H9 (cell line): ENCODE results near the gene SLC9A1. TPM values are rescaled to one million over a fixed set of nuclear protein-coding genes. Genes with fewer than 3 reads are reported as not detected.

ENCODE experiments used
- DNase-seq: peaks from one replicate; pipeline ENCODE4 v3.0.0-alpha.2; 2017
- H2AFZ ChIP-seq: one replicate; pipeline ENCODE4 v1.6.1; 2013; ENCODE audit warnings: mild to moderate bottlenecking, low read length, control low read depth, moderate library complexity
- H2AK5ac ChIP-seq: 2 replicates; pipeline ENCODE4 v1.6.1; 2013; ENCODE audit warnings: low read length, control low read depth, mixed read lengths; ENCODE audit not compliant: insufficient read length
- H2BK120ac ChIP-seq: one replicate; pipeline ENCODE4 v1.6.1; 2013; ENCODE audit warnings: low read depth, mild to moderate bottlenecking, low read length, control low read depth, inconsistent platforms; ENCODE audit not compliant: poor library complexity, severe bottlenecking
- H2BK12ac ChIP-seq: 2 replicates; pipeline ENCODE4 v1.6.1; 2013; ENCODE audit warnings: low read length, control low read depth, mixed read lengths, low read depth; ENCODE audit not compliant: insufficient read length
- H2BK15ac ChIP-seq: 2 replicates; pipeline ENCODE4 v1.6.1; 2013; ENCODE audit warnings: low read depth, low read length, control low read depth
- H2BK20ac ChIP-seq: one replicate; pipeline ENCODE4 v1.6.1; 2013; ENCODE audit warnings: low read depth, mild to moderate bottlenecking, low read length, control low read depth, inconsistent platforms; ENCODE audit not compliant: poor library complexity, severe bottlenecking
- H2BK5ac ChIP-seq: 2 replicates; pipeline ENCODE4 v1.6.1; 2013; ENCODE audit warnings: low read length, control low read depth, mixed read lengths; ENCODE audit not compliant: insufficient read length
- H3K14ac ChIP-seq: 2 replicates; pipeline ENCODE4 v1.6.1; 2013; ENCODE audit warnings: low read length, control low read depth; ENCODE audit not compliant: insufficient read depth
- H3K18ac ChIP-seq: 2 replicates; pipeline ENCODE4 v1.6.1; 2013; ENCODE audit warnings: low read depth, mild to moderate bottlenecking, mixed read lengths, low read length, control low read depth; ENCODE audit not compliant: insufficient read length
- H3K23ac ChIP-seq: 2 replicates; pipeline ENCODE4 v1.6.1; 2013; ENCODE audit warnings: low read length, control low read depth, mixed read lengths, low read depth; ENCODE audit not compliant: insufficient read length
- H3K23me2 ChIP-seq: 2 replicates; pipeline ENCODE4 v1.6.1; 2013; ENCODE audit warnings: low read depth, mild to moderate bottlenecking, mixed read lengths, low read length, control low read depth; ENCODE audit not compliant: insufficient read length, poor library complexity, severe bottlenecking
- H3K27ac ChIP-seq: 2 replicates; pipeline ENCODE4 v1.5.1; 2013; ENCODE audit warnings: low read length, control low read depth, mixed read lengths, low read depth; ENCODE audit not compliant: insufficient read length
- H3K27me3 ChIP-seq: 2 replicates; pipeline ENCODE4 v1.6.1; 2013; ENCODE audit warnings: low read length, control low read depth, inconsistent platforms; ENCODE audit not compliant: insufficient read depth
- H3K4ac ChIP-seq: 2 replicates; pipeline ENCODE4 v1.6.1; 2013; ENCODE audit warnings: low read depth, mild to moderate bottlenecking, control low read depth, inconsistent platforms, low read length, moderate library complexity
- H3K4me1 ChIP-seq: 2 replicates; pipeline ENCODE4 v1.6.1; 2013; ENCODE audit warnings: low read length, control low read depth, inconsistent platforms; ENCODE audit not compliant: insufficient read depth
- H3K4me2 ChIP-seq: 2 replicates; pipeline ENCODE4 v1.6.1; 2013; ENCODE audit warnings: low read length, control low read depth, mixed read lengths; ENCODE audit not compliant: insufficient read length, insufficient read depth
- H3K56ac ChIP-seq: 2 replicates; pipeline ENCODE4 v1.6.1; 2013; ENCODE audit warnings: low read depth, mild to moderate bottlenecking, mixed read lengths, low read length, control low read depth; ENCODE audit not compliant: insufficient read length
- H3K79me1 ChIP-seq: 2 replicates; pipeline ENCODE4 v1.6.1; 2013; ENCODE audit warnings: low read depth, mild to moderate bottlenecking, moderate library complexity, low read length, control low read depth, inconsistent platforms; ENCODE audit not compliant: insufficient read depth, poor library complexity, severe bottlenecking
- H3K79me2 ChIP-seq: 2 replicates; pipeline ENCODE4 v1.6.1; 2013; ENCODE audit warnings: low read length, control low read depth, inconsistent platforms; ENCODE audit not compliant: insufficient read depth
- H3K9ac ChIP-seq: 2 replicates; pipeline ENCODE4 v1.6.1; 2013; ENCODE audit warnings: low read length, control low read depth, mixed read lengths; ENCODE audit not compliant: insufficient read length; ENCODE audit errors: extremely low read depth
- H3K9me3 ChIP-seq: one replicate; pipeline ENCODE4 v1.6.1; 2013; ENCODE audit warnings: low read depth, low read length, inconsistent platforms; ENCODE audit not compliant: control insufficient read depth
- H3T11ph ChIP-seq: one replicate; pipeline ENCODE4 v1.6.1; 2013; ENCODE audit warnings: mild to moderate bottlenecking, low read length, control low read depth, inconsistent platforms
- H4K20me1 ChIP-seq: one replicate; pipeline ENCODE4 v1.6.1; 2013; ENCODE audit not compliant: control insufficient read depth, insufficient read length, insufficient read depth
- H4K5ac ChIP-seq: 2 replicates; pipeline ENCODE4 v1.6.1; 2013; ENCODE audit warnings: low read depth, mild to moderate bottlenecking, mixed read lengths, low read length, control low read depth; ENCODE audit not compliant: insufficient read length
- H4K8ac ChIP-seq: replicated peaks from 2 replicates; pipeline ENCODE4 v1.6.1; 2013; ENCODE audit warnings: low read length, control low read depth, mixed read lengths, low read depth; ENCODE audit not compliant: insufficient read length
- H4K91ac ChIP-seq: 2 replicates; pipeline ENCODE4 v1.6.1; 2013; ENCODE audit warnings: low read depth, mild to moderate bottlenecking, moderate library complexity, mixed read lengths, low read length, control low read depth; ENCODE audit not compliant: insufficient read length
- H3K27ac Mint-ChIP-seq, 3 experiments: 2 replicates in 2 of 3; 3 replicates in 1 of 3; pipeline ENCODE4 v1.8.0; 2020 to 2021; ENCODE audit warnings: mixed read lengths in 3 of 3, mild to moderate bottlenecking in 1 of 3, moderate library complexity in 1 of 3
- H3K27me3 Mint-ChIP-seq: 2 replicates; pipeline ENCODE4 v1.8.0; 2021; ENCODE audit warnings: low read depth, mild to moderate bottlenecking, moderate library complexity, mixed read lengths
- H3K36me3 Mint-ChIP-seq, 3 experiments: 2 replicates in 2 of 3; 3 replicates in 1 of 3; pipeline ENCODE4 v1.8.0; 2020 to 2021; ENCODE audit warnings: low read depth in 3 of 3, mixed read lengths in 3 of 3; ENCODE audit not compliant: insufficient read depth in 1 of 3
- H3K4me1 Mint-ChIP-seq, 2 experiments: 2 replicates each; pipeline ENCODE4 v1.8.0; 2020; ENCODE audit warnings: mixed read lengths in 2 of 2
- H3K4me3 Mint-ChIP-seq, 2 experiments: 2 replicates in 1 of 2; 3 replicates in 1 of 2; pipeline ENCODE4 v1.8.0; 2020 to 2021; ENCODE audit warnings: mild to moderate bottlenecking in 2 of 2, mixed read lengths in 2 of 2, moderate library complexity in 1 of 2
- H3K9me3 Mint-ChIP-seq, 2 experiments: 2 replicates in 1 of 2; 3 replicates in 1 of 2; pipeline ENCODE4 v1.8.0; 2020; ENCODE audit warnings: mild to moderate bottlenecking in 2 of 2, mixed read lengths in 2 of 2, moderate library complexity in 1 of 2
- WGBS: extraction: QIAGEN DNeasy Blood & Tissue Kit; methylation state at CpG from one replicate; pipeline ENCODE4 v1.1.7; 2013; ENCODE audit warnings: missing lambda C conversion rate, low lambda C conversion rate, mixed read lengths; ENCODE audit not compliant: insufficient read length; ENCODE audit errors: extremely low coverage; 5-methylcytosine and 5-hydroxymethylcytosine counted together
- total RNA-seq: library from RNA; stranded (reverse); gene quantifications from 2 replicates; pipeline ENCODE4 v1.2.1, GENCODE V29; 2021
- TF ChIP-seq, protein P1 (sequence below): fragments of 200-600 bp; sonication (generic); conservative IDR thresholded peaks from 3 replicates; pipeline ENCODE4 v1.8.0; 2021; ENCODE audit warnings: antibody characterized with exemption, mild to moderate bottlenecking

Gene SLC9A1
- total RNA-seq, 1 experiment from 2014 or later: 20.8 TPM

DNA sequence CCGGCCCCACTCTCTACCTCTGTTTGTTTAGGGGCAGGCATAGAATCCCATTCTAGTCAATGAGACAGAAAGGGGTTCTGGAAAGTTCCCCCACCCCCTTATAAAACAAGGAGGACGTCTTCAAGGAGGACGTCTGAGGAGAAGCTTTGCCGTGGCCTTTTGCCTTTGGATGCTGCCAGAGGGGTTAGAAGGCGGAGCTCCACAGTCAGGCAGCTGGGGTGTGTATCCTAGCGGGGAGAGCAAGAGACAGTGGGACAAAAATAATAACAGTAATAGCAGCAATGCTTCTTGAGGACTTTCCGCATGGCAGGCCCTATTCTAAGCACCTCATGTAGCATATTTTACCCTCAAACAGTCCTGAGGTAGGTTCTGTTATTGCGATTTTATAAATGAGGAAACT is 94.0 kb downstream of the SLC9A1 start:
- H2BK120ac ChIP-seq: no peak overlapping the region
- no peak overlapping the region for H3K14ac ChIP-seq
- H3K18ac ChIP-seq: no peak overlapping the region
- no peak overlapping the region for H3K4me2 ChIP-seq
- no peak overlapping the region for H3K9ac ChIP-seq
- WGBS: no CpG with 5 or more reads among the region's 8 CpGs
- H4K20me1 ChIP-seq: no peaks in the 10 kb centered on the region
- TF ChIP-seq, protein P1, sequence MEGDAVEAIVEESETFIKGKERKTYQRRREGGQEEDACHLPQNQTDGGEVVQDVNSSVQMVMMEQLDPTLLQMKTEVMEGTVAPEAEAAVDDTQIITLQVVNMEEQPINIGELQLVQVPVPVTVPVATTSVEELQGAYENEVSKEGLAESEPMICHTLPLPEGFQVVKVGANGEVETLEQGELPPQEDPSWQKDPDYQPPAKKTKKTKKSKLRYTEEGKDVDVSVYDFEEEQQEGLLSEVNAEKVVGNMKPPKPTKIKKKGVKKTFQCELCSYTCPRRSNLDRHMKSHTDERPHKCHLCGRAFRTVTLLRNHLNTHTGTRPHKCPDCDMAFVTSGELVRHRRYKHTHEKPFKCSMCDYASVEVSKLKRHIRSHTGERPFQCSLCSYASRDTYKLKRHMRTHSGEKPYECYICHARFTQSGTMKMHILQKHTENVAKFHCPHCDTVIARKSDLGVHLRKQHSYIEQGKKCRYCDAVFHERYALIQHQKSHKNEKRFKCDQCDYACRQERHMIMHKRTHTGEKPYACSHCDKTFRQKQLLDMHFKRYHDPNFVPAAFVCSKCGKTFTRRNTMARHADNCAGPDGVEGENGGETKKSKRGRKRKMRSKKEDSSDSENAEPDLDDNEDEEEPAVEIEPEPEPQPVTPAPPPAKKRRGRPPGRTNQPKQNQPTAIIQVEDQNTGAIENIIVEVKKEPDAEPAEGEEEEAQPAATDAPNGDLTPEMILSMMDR: no peak
- no peak overlapping the region for H3K27ac ChIP-seq
- no peak overlapping the region for H2AK5ac ChIP-seq
- no peak overlapping the region for H4K91ac ChIP-seq
- no peak overlapping the region for H2BK20ac ChIP-seq
- H3K9me3 ChIP-seq: no peaks in the 10 kb centered on the region
- H3K27ac Mint-ChIP-seq: peak overlapping the region in 1 of 3 experiments; percentile 73; a peak in 1 of 7 replicates
- peaks cover 4% of the 10 kb centered on the region for H3K23me2 ChIP-seq
- H3K27me3 ChIP-seq: no peaks in the 10 kb centered on the region
- no peak overlapping the region for H3K4me3 Mint-ChIP-seq
- peaks cover 34 to 42% of the 10 kb centered on the region in 2 experiments for H3K4me1 Mint-ChIP-seq
- H4K8ac ChIP-seq: no peak overlapping the region
- no peak overlapping the region for H2BK12ac ChIP-seq
- H3T11ph ChIP-seq: no peak overlapping the region
- H4K5ac ChIP-seq: no peak overlapping the region
- H2BK15ac ChIP-seq: no peak overlapping the region
- no peaks in the 10 kb centered on the region for H3K79me2 ChIP-seq
- no peak for DNase-seq
- H3K79me1 ChIP-seq: no peaks in the 10 kb centered on the region
- H2AFZ ChIP-seq: no peak overlapping the region
- H3K36me3 Mint-ChIP-seq: peaks cover 0 to 11% (median 8%) of the 10 kb centered on the region in 3 experiments; a peak in 6 of 7 replicates
- H3K27me3 Mint-ChIP-seq: no peaks in the 10 kb centered on the region; the same call in 1 of the 2 replicates
- H3K23ac ChIP-seq: no peak overlapping the region
- H3K56ac ChIP-seq: no peak overlapping the region
- peaks cover 6 to 11% of the 10 kb centered on the region in 2 experiments for H3K9me3 Mint-ChIP-seq
- no peak overlapping the region for H3K4ac ChIP-seq
- H3K4me1 ChIP-seq: peaks cover 3% of the 10 kb centered on the region; the same call in 1 of the 2 replicates
- H2BK5ac ChIP-seq: no peak overlapping the region
